SK-N-MC (cell line): ENCODE data around the gene DGCR2.

ENCODE experiments used
- EZH2 ChIP-seq: fragments of 200-600 bp; sonication (generic); IDR thresholded peaks from one replicate; pipeline ENCODE4 v1.6.1; 2017; ENCODE audit warnings: antibody characterized with exemption
- POLR2AphosphoS5 ChIP-seq: IDR thresholded peaks from 2 replicates; pipeline ENCODE4 v1.6.1; 2012; ENCODE audit warnings: mild to moderate bottlenecking, low read depth, low read length, borderline replicate concordance

DNA sequence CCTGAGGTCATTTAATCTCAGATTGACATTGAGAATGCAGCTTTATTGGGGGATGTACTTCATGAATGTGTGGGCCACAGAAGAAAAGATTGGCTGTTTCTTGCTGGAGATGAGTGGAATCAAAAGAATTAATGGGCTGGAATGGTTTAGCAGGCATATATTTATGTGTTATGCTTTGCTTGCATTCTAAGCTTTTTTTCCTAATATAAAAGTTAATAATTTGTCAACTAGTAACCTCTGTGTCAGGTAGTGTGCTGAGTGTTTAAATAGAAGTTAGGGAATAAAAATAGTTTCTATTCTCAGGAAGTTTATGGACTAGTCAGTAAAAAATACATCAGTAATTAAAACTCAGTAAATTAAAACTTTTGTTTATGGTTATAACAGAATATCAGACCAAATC lies 118.7 kb downstream of the DGCR2 start:
- TF ChIP-seq POLR2AphosphoS5 (no peak), EZH2 (no peak)
